Measurements from ENCODE around the gene RPS19BP1.

The RPS19BP1 gene

GRCh38 chr22:39532215-39533073 lies at the start of gene RPS19BP1:
Gene RPS19BP1 (minus strand): TSS chr22:39532748. CDS start chr22:39532738, 10 bp downstream.
- peak within 1 kb of the TSS; percentile 55 to 92 (median 79) for H3K4me3 ChIP-seq
- H3K27ac ChIP-seq: peak within 1 kb of the TSS; percentile 54 to 98 (median 95)

- Histone ChIP-seq H3K27ac (no peak overlapping the region), H3K4me3 (no peak overlapping the region)
These were observed 48.8 kb upstream of the RPS19BP1 start for GRCh38 chr22:39581303-39581702.

- H3K27ac ChIP-seq: no peak overlapping the region
- no peak overlapping the region for H3K4me3 ChIP-seq
These were observed 48.2 kb upstream of the RPS19BP1 start for GRCh38 chr22:39580795-39581194.

GRCh38 chr22:39580006-39580441 lies 47.5 kb upstream of the RPS19BP1 start:
- H3K4me3 ChIP-seq: no peak overlapping the region
- no peak overlapping the region for H3K27ac ChIP-seq

GRCh38 chr22:39577900-39578299 lies 45.4 kb upstream of the RPS19BP1 start:
- Histone ChIP-seq H3K4me3 (no peak overlapping the region), H3K27ac (no peak overlapping the region)

GRCh38 chr22:39577366-39577765 lies 44.8 kb upstream of the RPS19BP1 start:
- no peak overlapping the region for H3K27ac ChIP-seq
- no peak overlapping the region for H3K4me3 ChIP-seq

GRCh38 chr22:39576027-39576426 lies 43.5 kb upstream of the RPS19BP1 start:
- Histone ChIP-seq H3K4me3 (no peak overlapping the region), H3K27ac (no peak overlapping the region)

- no peak overlapping the region for H3K27ac ChIP-seq
- H3K4me3 ChIP-seq: no peak overlapping the region
These were observed 42.9 kb upstream of the RPS19BP1 start for GRCh38 chr22:39575552-39575825.

GRCh38 chr22:39574779-39575551 lies 42.4 kb upstream of the RPS19BP1 start:
- Histone ChIP-seq H3K4me3 (no peak overlapping the region), H3K27ac (no peak overlapping the region)

GRCh38 chr22:39571538-39571937 lies 39.0 kb upstream of the RPS19BP1 start:
- H3K27ac ChIP-seq: no peak overlapping the region
- no peak overlapping the region for H3K4me3 ChIP-seq

- no peak within 1 kb of the TSS for H3K27ac ChIP-seq
These were observed 38.1 kb upstream of the RPS19BP1 start, which contains the start of gene CACNA1I for GRCh38 chr22:39570665-39571064. Gene CACNA1I (plus strand): TSS chr22:39570753. CDS start chr22:39570753, 0 bp downstream.

GRCh38 chr22:39570226-39570625 lies 37.7 kb upstream of the RPS19BP1 start:
- Histone ChIP-seq H3K27ac (no peak overlapping the region), H3K4me3 (no peak overlapping the region)

More at GRCh38 chr22:39570665-39571064, 38.1 kb upstream of the RPS19BP1 start, which contains the start of gene CACNA1I:
- H3K4me3 ChIP-seq: no peak within 1 kb of the TSS

- Histone ChIP-seq H3K4me3 (no peak overlapping the region), H3K27ac (no peak overlapping the region)
These were observed 36.5 kb upstream of the RPS19BP1 start for GRCh38 chr22:39569066-39569465.

GRCh38 chr22:39568278-39568981 lies 35.9 kb upstream of the RPS19BP1 start:
- Histone ChIP-seq H3K4me3 (no peak overlapping the region), H3K27ac (no peak overlapping the region)

- no peak overlapping the region for H3K27ac ChIP-seq
- H3K4me3 ChIP-seq: no peak overlapping the region
These were observed 34.8 kb upstream of the RPS19BP1 start for GRCh38 chr22:39567135-39567946.

- H3K4me3 ChIP-seq: no peak overlapping the region
- H3K27ac ChIP-seq: no peak overlapping the region
These were observed 32.9 kb upstream of the RPS19BP1 start for GRCh38 chr22:39565414-39565944.

- H3K4me3 ChIP-seq: no peak overlapping the region
- no peak overlapping the region for H3K27ac ChIP-seq
These were observed 31.3 kb upstream of the RPS19BP1 start for GRCh38 chr22:39563571-39564428.

- no peak overlapping the region for H3K4me3 ChIP-seq
- H3K27ac ChIP-seq: no peak overlapping the region
These were observed 30.4 kb upstream of the RPS19BP1 start for GRCh38 chr22:39562839-39563489.

Measured in skin epidermis (tissue), 12 donors.